Fibroblast of villous mesenchyme (primary cell): ENCODE data around the gene LPCAT3. TPM values are rescaled to one million over a fixed set of nuclear protein-coding genes. Genes with fewer than 3 reads are reported as not detected.

ENCODE experiments used
- DNase-seq: peaks from one replicate; pipeline ENCODE4 v3.0.0-alpha.2; 2010; ENCODE audit warnings: low read depth
- H3K4me3 ChIP-seq: 2 replicates; pipeline ENCODE4 v1.5.1; 2011; ENCODE audit warnings: low read depth, mild to moderate bottlenecking, low read length
- CTCF ChIP-seq: IDR thresholded peaks from 2 replicates; pipeline ENCODE4 v1.5.1; 2012; ENCODE audit warnings: low read depth, mild to moderate bottlenecking, low read length; ENCODE audit not compliant: insufficient read depth
- total RNA-seq: library from RNA; depleted of rRNA; stranded (reverse); fragments of >200 nt; gene quantifications from 2 replicates; pipeline ENCODE4 v1.2.3, GENCODE V29; 2012

The LPCAT3 gene
- total RNA-seq, 1 donor = 26.3 TPM

- DNase-seq = no peak
- H3K4me3 ChIP-seq = no peak overlapping the region
- TF ChIP-seq CTCF = no peak
Observed at GRCh38 chr12:6952121-6952862, 66.0 kb downstream of the LPCAT3 start.

- DNase-seq = no peak
- no peak overlapping the region for H3K4me3 ChIP-seq
- no peak for TF ChIP-seq CTCF
Observed at GRCh38 chr12:6951551-6952120, 66.6 kb downstream of the LPCAT3 start.

GRCh38 chr12:6950811-6951540 lies 67.3 kb downstream of the LPCAT3 start, which contains the start of gene PTPN6:
PTPN6 (plus strand) TSS chr12:6951356; CDS start chr12:6951513, 157 bp downstream.
- no peak for TF ChIP-seq CTCF
- no peak for DNase-seq
- no peak within 1 kb of the TSS for H3K4me3 ChIP-seq

GRCh38 chr12:6950401-6950801 lies 67.9 kb downstream of the LPCAT3 start:
- no peak for DNase-seq
- TF ChIP-seq CTCF = peak; percentile 33
- H3K4me3 ChIP-seq = no peak overlapping the region

- no peak for DNase-seq
- no peak for TF ChIP-seq CTCF
- H3K4me3 ChIP-seq = no peak overlapping the region
Observed at GRCh38 chr12:6948873-6949594, 69.2 kb downstream of the LPCAT3 start.

- DNase-seq = no peak
- no peak for TF ChIP-seq CTCF
- no peak overlapping the region for H3K4me3 ChIP-seq
Observed at GRCh38 chr12:6947615-6948014, 70.7 kb downstream of the LPCAT3 start.
